SU-DHL-6 (cell line): ENCODE results near the gene UBLCP1.

Experiments used
- H2AFZ ChIP-seq: fragments of 200-600 bp; sonication (generic); 2 replicates; pipeline ENCODE4 v1.6.1; 2014; ENCODE audit warnings: low read depth, mild to moderate bottlenecking, moderate library complexity, mixed read lengths, antibody characterized with exemption, low read length; ENCODE audit not compliant: severe bottlenecking
- H3F3A ChIP-seq: fragments of 200-600 bp; shearing (Covaris generic); 2 replicates; pipeline ENCODE4 v1.6.0; 2016; ENCODE audit warnings: antibody characterized with exemption, mild to moderate bottlenecking; ENCODE audit not compliant: insufficient read depth
- H3K27ac ChIP-seq: fragments of 200-600 bp; sonication (generic); 2 replicates; pipeline ENCODE4 v1.5.1; 2016; ENCODE audit warnings: low read depth, mild to moderate bottlenecking, low read length, moderate library complexity, mixed read lengths
- H3K27me3 ChIP-seq: fragments of 200-600 bp; sonication (generic), shearing (Covaris generic); 2 replicates; pipeline ENCODE4 v1.6.0; 2014; ENCODE audit warnings: mild to moderate bottlenecking, low read length
- H3K36me3 ChIP-seq: fragments of 200-600 bp; sonication (generic); 2 replicates; pipeline ENCODE4 v1.6.1; 2014; ENCODE audit warnings: mild to moderate bottlenecking, low read length, mixed read lengths
- H3K4me2 ChIP-seq: fragments of 300-600, 200-600 bp; shearing (Covaris generic), sonication (generic); 2 replicates; pipeline ENCODE4 v1.6.0; 2014; ENCODE audit warnings: low read length, low read depth, mild to moderate bottlenecking; ENCODE audit not compliant: poor library complexity, severe bottlenecking
- H3K4me3 ChIP-seq: fragments of 200-600 bp; sonication (generic); 2 replicates; pipeline ENCODE4 v1.5.1; 2014; ENCODE audit warnings: antibody characterized with exemption, low read length, mild to moderate bottlenecking, mixed read lengths; ENCODE audit not compliant: insufficient read depth, poor library complexity, severe bottlenecking
- H3K79me2 ChIP-seq: fragments of 200-600 bp; sonication (generic); 2 replicates; pipeline ENCODE4 v1.6.1; 2014; ENCODE audit warnings: mild to moderate bottlenecking, low read length, moderate library complexity; ENCODE audit not compliant: insufficient read depth
- H3K9ac ChIP-seq: fragments of 200-600 bp; sonication (generic); 2 replicates; pipeline ENCODE4 v1.7.0; 2014; ENCODE audit warnings: mild to moderate bottlenecking, low read length
- H3K9me2 ChIP-seq: fragments of 200-600 bp; sonication (generic); replicated peaks from 2 replicates; pipeline ENCODE4 v1.6.1; 2014; ENCODE audit warnings: low read length; ENCODE audit not compliant: insufficient read depth
- H3K9me3 ChIP-seq: fragments of 200-600 bp; sonication (generic); 2 replicates; pipeline ENCODE4 v1.6.1; 2014; ENCODE audit warnings: low read length, mixed read lengths; ENCODE audit not compliant: insufficient read depth
- H4K20me1 ChIP-seq: fragments of 200-600 bp; sonication (generic); 2 replicates; pipeline ENCODE4 v1.6.1; 2014; ENCODE audit warnings: low read depth, mild to moderate bottlenecking, antibody characterized with exemption, low read length, moderate library complexity, mixed read lengths
- EZH2phosphoT487 ChIP-seq: fragments of 200-600 bp; sonication (generic), shearing (Covaris generic); conservative IDR thresholded peaks from 2 replicates; pipeline ENCODE4 v1.6.1; 2018; ENCODE audit warnings: mild to moderate bottlenecking, antibody characterized with exemption, low read length, moderate library complexity, mixed read lengths
- TF ChIP-seq, protein P1 (sequence below): fragments of 200-600 bp; sonication (generic); IDR thresholded peaks from one replicate; pipeline ENCODE4 v1.5.1; 2017; ENCODE audit warnings: antibody characterized with exemption, mild to moderate bottlenecking, low read length, moderate library complexity; ENCODE audit not compliant: insufficient read depth, poor library complexity, severe bottlenecking

The UBLCP1 gene

GRCh38 chr5:159249158-159249557 lies 13.9 kb upstream of the UBLCP1 start:
- no peaks in the 10 kb centered on the region for H3F3A ChIP-seq
- no peak overlapping the region for H3K4me2 ChIP-seq
- no peaks in the 10 kb centered on the region for H3K36me3 ChIP-seq
- H3K9me3 ChIP-seq = no peaks in the 10 kb centered on the region
- H3K9ac ChIP-seq = no peak overlapping the region
- H4K20me1 ChIP-seq = no peaks in the 10 kb centered on the region
- H3K4me3 ChIP-seq = no peak overlapping the region
- no peak overlapping the region for H2AFZ ChIP-seq
- TF ChIP-seq, protein P1, sequence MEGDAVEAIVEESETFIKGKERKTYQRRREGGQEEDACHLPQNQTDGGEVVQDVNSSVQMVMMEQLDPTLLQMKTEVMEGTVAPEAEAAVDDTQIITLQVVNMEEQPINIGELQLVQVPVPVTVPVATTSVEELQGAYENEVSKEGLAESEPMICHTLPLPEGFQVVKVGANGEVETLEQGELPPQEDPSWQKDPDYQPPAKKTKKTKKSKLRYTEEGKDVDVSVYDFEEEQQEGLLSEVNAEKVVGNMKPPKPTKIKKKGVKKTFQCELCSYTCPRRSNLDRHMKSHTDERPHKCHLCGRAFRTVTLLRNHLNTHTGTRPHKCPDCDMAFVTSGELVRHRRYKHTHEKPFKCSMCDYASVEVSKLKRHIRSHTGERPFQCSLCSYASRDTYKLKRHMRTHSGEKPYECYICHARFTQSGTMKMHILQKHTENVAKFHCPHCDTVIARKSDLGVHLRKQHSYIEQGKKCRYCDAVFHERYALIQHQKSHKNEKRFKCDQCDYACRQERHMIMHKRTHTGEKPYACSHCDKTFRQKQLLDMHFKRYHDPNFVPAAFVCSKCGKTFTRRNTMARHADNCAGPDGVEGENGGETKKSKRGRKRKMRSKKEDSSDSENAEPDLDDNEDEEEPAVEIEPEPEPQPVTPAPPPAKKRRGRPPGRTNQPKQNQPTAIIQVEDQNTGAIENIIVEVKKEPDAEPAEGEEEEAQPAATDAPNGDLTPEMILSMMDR = no peak
- TF ChIP-seq EZH2phosphoT487 = no peak
- H3K9me2 ChIP-seq = no peaks in the 10 kb centered on the region
- H3K79me2 ChIP-seq = no peaks in the 10 kb centered on the region
- no peak overlapping the region for H3K27ac ChIP-seq
- H3K27me3 ChIP-seq = no peaks in the 10 kb centered on the region

DNA sequence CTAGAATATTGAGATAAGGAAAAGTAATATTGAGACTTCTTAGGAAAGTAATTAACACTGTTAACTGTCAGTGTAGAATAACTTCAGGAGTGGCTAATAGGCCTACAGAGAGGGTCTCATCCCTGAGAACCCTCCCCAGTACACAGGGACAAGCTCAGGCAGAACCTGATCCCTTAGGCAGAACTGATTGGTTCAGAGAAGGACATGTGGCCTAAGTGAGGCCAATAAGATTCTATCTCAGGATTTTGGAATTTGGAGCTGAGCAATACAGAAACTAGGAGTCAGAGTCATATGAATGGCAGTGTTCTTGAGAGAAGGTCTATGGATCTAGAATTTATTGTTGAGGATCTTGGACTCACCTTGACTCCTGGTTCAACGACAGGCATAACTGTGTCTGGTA lies 10.9 kb upstream of the UBLCP1 start:
- Histone ChIP-seq H4K20me1 (no peaks in the 10 kb centered on the region), H3K36me3 (no peaks in the 10 kb centered on the region), H3F3A (no peaks in the 10 kb centered on the region), H3K79me2 (no peaks in the 10 kb centered on the region), H3K9me3 (no peaks in the 10 kb centered on the region), H3K27me3 (no peaks in the 10 kb centered on the region), H2AFZ (no peak overlapping the region), H3K9ac (no peak overlapping the region), H3K27ac (no peak overlapping the region), H3K4me3 (no peak overlapping the region), H3K4me2 (no peak overlapping the region), H3K9me2 (no peaks in the 10 kb centered on the region)
- no peak for TF ChIP-seq EZH2phosphoT487
- TF ChIP-seq, protein P1 = no peak

GRCh38 chr5:159257007-159257406 lies 6.1 kb upstream of the UBLCP1 start:
- Histone ChIP-seq H3K4me3 (no peak overlapping the region), H3F3A (no peaks in the 10 kb centered on the region), H3K9me3 (no peaks in the 10 kb centered on the region), H2AFZ (no peak overlapping the region), H3K79me2 (no peaks in the 10 kb centered on the region), H3K36me3 (no peaks in the 10 kb centered on the region), H3K9me2 (no peaks in the 10 kb centered on the region), H3K9ac (no peak overlapping the region), H3K4me2 (no peak overlapping the region), H3K27ac (no peak overlapping the region), H3K27me3 (no peaks in the 10 kb centered on the region), H4K20me1 (no peaks in the 10 kb centered on the region)
- TF ChIP-seq, protein P1 = no peak
- TF ChIP-seq EZH2phosphoT487 = no peak
